Gastrocnemius medialis (tissue), 4 donors: ENCODE data around the gene CENPP.

Experiments used
- POLR2A ChIP-seq, 2 donors: fragments of 450-650 bp; IDR thresholded peaks; one replicate each; pipeline ENCODE4 v1.6.1; 2017; ENCODE audit warnings: antibody characterized with exemption in 2 of 2, mild to moderate bottlenecking in 2 of 2, moderate library complexity in 2 of 2
- TF ChIP-seq, protein P1 (sequence below), 5 experiments: fragments of 450-650 bp in 3 of 5; fragments of 200-600 bp in 2 of 5; sonication (generic) in 2 of 5; IDR thresholded peaks in 4 of 5; conservative IDR thresholded peaks in 1 of 5; 1 replicate in 4 of 5; 2 replicates in 1 of 5; pipeline ENCODE4 v1.5.1; 2016 to 2019; ENCODE audit warnings: antibody characterized with exemption in 5 of 5, mild to moderate bottlenecking in 3 of 5, moderate library complexity in 3 of 5

DNA sequence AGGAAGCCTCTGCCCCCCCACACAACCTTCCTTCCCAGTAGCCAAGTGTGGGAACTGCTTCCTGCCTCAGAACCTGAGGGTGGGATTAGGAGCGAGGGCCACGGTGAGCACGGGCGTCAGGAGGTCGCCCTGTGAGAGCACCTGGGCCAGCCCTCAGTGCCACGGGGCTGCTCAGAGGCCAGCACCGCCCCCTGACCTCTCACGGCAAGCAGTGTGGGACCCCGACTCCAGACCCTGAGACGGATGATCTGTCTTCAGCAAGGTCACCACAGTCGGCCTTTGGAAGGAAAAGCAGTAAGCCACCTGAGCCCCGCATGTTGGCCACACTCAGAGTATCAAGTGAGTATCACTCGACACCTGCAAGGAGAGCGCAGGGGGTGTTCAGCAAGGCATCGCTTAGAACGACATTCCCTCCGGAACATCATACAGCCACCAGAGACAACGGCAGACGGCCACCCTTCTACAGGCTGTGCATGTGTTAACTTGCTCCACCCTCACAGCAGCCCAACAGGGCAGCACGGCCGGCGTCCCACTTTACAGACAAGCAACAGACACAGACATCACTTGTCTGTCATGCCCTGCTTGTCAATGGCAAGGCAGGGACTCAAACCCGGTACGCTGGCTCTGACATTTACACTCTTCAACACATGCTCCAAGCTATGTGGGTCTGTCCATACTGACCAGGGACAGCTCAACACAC is 294.0 kb downstream of the CENPP start:
- TF ChIP-seq, protein P1, sequence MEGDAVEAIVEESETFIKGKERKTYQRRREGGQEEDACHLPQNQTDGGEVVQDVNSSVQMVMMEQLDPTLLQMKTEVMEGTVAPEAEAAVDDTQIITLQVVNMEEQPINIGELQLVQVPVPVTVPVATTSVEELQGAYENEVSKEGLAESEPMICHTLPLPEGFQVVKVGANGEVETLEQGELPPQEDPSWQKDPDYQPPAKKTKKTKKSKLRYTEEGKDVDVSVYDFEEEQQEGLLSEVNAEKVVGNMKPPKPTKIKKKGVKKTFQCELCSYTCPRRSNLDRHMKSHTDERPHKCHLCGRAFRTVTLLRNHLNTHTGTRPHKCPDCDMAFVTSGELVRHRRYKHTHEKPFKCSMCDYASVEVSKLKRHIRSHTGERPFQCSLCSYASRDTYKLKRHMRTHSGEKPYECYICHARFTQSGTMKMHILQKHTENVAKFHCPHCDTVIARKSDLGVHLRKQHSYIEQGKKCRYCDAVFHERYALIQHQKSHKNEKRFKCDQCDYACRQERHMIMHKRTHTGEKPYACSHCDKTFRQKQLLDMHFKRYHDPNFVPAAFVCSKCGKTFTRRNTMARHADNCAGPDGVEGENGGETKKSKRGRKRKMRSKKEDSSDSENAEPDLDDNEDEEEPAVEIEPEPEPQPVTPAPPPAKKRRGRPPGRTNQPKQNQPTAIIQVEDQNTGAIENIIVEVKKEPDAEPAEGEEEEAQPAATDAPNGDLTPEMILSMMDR (IDR thresholded peaks at IDR 0.05 in 4 of 5, conservative IDR thresholded peaks at IDR 0.05 in 1 of 5): no peak
- TF ChIP-seq POLR2A (IDR thresholded peaks at IDR 0.05): no peak
